ENCODE results near the gene ELMO1.

DNA sequence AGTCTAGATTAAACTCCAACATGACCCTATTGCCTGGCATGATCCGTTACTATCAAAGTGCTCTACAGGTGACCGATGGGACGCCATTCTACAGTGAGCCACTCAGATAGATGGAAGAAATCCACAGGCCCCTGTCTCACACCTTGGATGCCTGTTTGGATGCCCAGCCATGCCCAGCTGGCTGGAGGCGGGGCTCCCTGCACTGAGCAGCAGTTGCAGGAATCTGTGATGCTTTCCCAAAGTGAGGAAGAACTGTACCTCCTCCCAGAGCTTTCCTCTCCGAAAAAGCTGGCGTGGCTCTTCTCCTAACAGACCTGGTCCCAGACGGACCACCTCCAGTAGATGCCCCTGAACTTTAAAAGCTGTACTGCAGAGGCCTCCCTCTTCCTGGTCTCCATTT lies 253.3 kb downstream of the ELMO1 start:
- TF ChIP-seq, protein P1, sequence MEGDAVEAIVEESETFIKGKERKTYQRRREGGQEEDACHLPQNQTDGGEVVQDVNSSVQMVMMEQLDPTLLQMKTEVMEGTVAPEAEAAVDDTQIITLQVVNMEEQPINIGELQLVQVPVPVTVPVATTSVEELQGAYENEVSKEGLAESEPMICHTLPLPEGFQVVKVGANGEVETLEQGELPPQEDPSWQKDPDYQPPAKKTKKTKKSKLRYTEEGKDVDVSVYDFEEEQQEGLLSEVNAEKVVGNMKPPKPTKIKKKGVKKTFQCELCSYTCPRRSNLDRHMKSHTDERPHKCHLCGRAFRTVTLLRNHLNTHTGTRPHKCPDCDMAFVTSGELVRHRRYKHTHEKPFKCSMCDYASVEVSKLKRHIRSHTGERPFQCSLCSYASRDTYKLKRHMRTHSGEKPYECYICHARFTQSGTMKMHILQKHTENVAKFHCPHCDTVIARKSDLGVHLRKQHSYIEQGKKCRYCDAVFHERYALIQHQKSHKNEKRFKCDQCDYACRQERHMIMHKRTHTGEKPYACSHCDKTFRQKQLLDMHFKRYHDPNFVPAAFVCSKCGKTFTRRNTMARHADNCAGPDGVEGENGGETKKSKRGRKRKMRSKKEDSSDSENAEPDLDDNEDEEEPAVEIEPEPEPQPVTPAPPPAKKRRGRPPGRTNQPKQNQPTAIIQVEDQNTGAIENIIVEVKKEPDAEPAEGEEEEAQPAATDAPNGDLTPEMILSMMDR (IDR thresholded peaks at IDR 0.05): no peak
- no peak for TF ChIP-seq POLR2A (IDR thresholded peaks at IDR 0.05)

All from adrenal gland (tissue), 5 donors.